DND-41 (cell line): ENCODE data around the gene GYG2.

Experiments
- ATAC-seq: fragments of 200-7000 bp; cut with Tn5 transposase; 3 replicates; pipeline ENCODE4 v1.9.1; 2021; ENCODE audit warnings: low read depth; ENCODE audit not compliant: insufficient read depth
- DNase-seq: peaks from one replicate; pipeline ENCODE4 v3.0.0-alpha.2; 2020
- H2AFZ ChIP-seq: 2 replicates; pipeline ENCODE4 v1.6.0; 2012; ENCODE audit warnings: low read depth, low read length
- H3K27ac ChIP-seq: 2 replicates; pipeline ENCODE4 v1.5.1; 2012; ENCODE audit warnings: low read length, inconsistent platforms
- H3K27me3 ChIP-seq: fragments of 200-600 bp; sonication (generic); 2 replicates; pipeline ENCODE4 v1.6.0; 2012; ENCODE audit warnings: low read length, mild to moderate bottlenecking, inconsistent platforms; ENCODE audit not compliant: insufficient read depth, poor library complexity
- H3K36me3 ChIP-seq: 2 replicates; pipeline ENCODE4 v1.5.1; 2012; ENCODE audit warnings: low read length, inconsistent platforms; ENCODE audit not compliant: insufficient read depth
- H3K4me1 ChIP-seq: 2 replicates; pipeline ENCODE4 v1.5.1; 2012; ENCODE audit warnings: mild to moderate bottlenecking, low read length; ENCODE audit not compliant: insufficient read depth
- H3K4me2 ChIP-seq: 2 replicates; pipeline ENCODE4 v1.6.0; 2012; ENCODE audit warnings: mild to moderate bottlenecking, moderate library complexity, low read length, inconsistent platforms; ENCODE audit not compliant: insufficient read depth
- H3K4me3 ChIP-seq, 2 experiments: fragments of 200-600 bp in 1 of 2; shearing (Covaris generic) in 1 of 2; 2 replicates each; pipeline ENCODE4 v1.5.1; 2012 to 2016; ENCODE audit warnings: inconsistent platforms in 2 of 2, low read length in 2 of 2, mild to moderate bottlenecking in 2 of 2, low read depth in 1 of 2, moderate library complexity in 1 of 2
- H3K79me2 ChIP-seq: 2 replicates; pipeline ENCODE4 v1.6.0; 2012; ENCODE audit warnings: low read length, inconsistent platforms; ENCODE audit not compliant: insufficient read depth
- H3K9ac ChIP-seq: 2 replicates; pipeline ENCODE4 v1.6.0; 2012; ENCODE audit warnings: low read depth, mild to moderate bottlenecking, inconsistent platforms, low read length, moderate library complexity
- H3K9me3 ChIP-seq: 2 replicates; pipeline ENCODE4 v1.5.1; 2012; ENCODE audit warnings: low read length, moderate library complexity, mild to moderate bottlenecking, inconsistent platforms; ENCODE audit not compliant: insufficient read depth, severe bottlenecking
- H4K20me1 ChIP-seq: 2 replicates; pipeline ENCODE4 v1.6.0; 2012; ENCODE audit warnings: low read length; ENCODE audit not compliant: insufficient read depth
- CTCF ChIP-seq: IDR thresholded peaks from 2 replicates; pipeline ENCODE4 v1.5.1; 2012; ENCODE audit warnings: borderline replicate concordance, low read length, moderate library complexity, mild to moderate bottlenecking; ENCODE audit not compliant: poor library complexity, severe bottlenecking; ENCODE audit errors: extremely low read depth
- EZH2 ChIP-seq: IDR thresholded peaks from 3 replicates; pipeline ENCODE4 v1.6.1; 2012; ENCODE audit warnings: borderline replicate concordance, low read depth, mild to moderate bottlenecking, moderate library complexity, low read length, inconsistent platforms; ENCODE audit not compliant: severe bottlenecking

The GYG2 gene

GRCh38 chrX:2902841-2903240, 74.1 kb downstream of the GYG2 start:
- H3K9ac ChIP-seq = no peak overlapping the region
- H3K36me3 ChIP-seq = no peaks in the 10 kb centered on the region
- no peak for ATAC-seq
- no peaks in the 10 kb centered on the region for H3K79me2 ChIP-seq
- peaks cover 3% of the 10 kb centered on the region for H3K9me3 ChIP-seq
- TF ChIP-seq CTCF (no peak), EZH2 (no peak)
- H4K20me1 ChIP-seq = no peaks in the 10 kb centered on the region
- no peak for DNase-seq
- H3K4me3 ChIP-seq = no peak overlapping the region
- H2AFZ ChIP-seq = no peak overlapping the region
- H3K27me3 ChIP-seq = no peaks in the 10 kb centered on the region
- H3K4me2 ChIP-seq = no peak overlapping the region
- H3K4me1 ChIP-seq = no peaks in the 10 kb centered on the region
- no peak overlapping the region for H3K27ac ChIP-seq

- Histone ChIP-seq H3K9ac (no peak overlapping the region), H3K9me3 (peaks cover 3% of the 10 kb centered on the region), H3K4me2 (no peak overlapping the region), H2AFZ (no peak overlapping the region), H3K27me3 (no peaks in the 10 kb centered on the region), H3K4me1 (no peaks in the 10 kb centered on the region), H4K20me1 (no peaks in the 10 kb centered on the region), H3K27ac (no peak overlapping the region), H3K4me3 (no peak overlapping the region), H3K79me2 (no peaks in the 10 kb centered on the region), H3K36me3 (no peaks in the 10 kb centered on the region)
- no peak for ATAC-seq
- TF ChIP-seq EZH2 (no peak), CTCF (no peak)
- no peak for DNase-seq
These were observed 74.6 kb downstream of the GYG2 start for GRCh38 chrX:2903366-2903765.

GRCh38 chrX:2907295-2907694, 78.6 kb downstream of the GYG2 start:
- Histone ChIP-seq H3K4me1 (no peaks in the 10 kb centered on the region), H4K20me1 (no peaks in the 10 kb centered on the region), H3K27me3 (no peaks in the 10 kb centered on the region), H3K36me3 (no peaks in the 10 kb centered on the region), H3K4me3 (no peak overlapping the region), H2AFZ (no peak overlapping the region), H3K27ac (no peak overlapping the region), H3K9me3 (peaks cover 3% of the 10 kb centered on the region), H3K79me2 (no peaks in the 10 kb centered on the region), H3K9ac (no peak overlapping the region), H3K4me2 (no peak overlapping the region)
- DNase-seq = no peak
- ATAC-seq = no peak
- TF ChIP-seq EZH2 = no peak
- no peak for TF ChIP-seq CTCF

GRCh38 chrX:2908125-2908685, 79.5 kb downstream of the GYG2 start:
- Histone ChIP-seq H3K9ac (no peak overlapping the region), H3K4me1 (no peaks in the 10 kb centered on the region), H2AFZ (no peak overlapping the region), H3K36me3 (no peaks in the 10 kb centered on the region), H3K79me2 (no peaks in the 10 kb centered on the region), H3K27me3 (no peaks in the 10 kb centered on the region), H4K20me1 (no peaks in the 10 kb centered on the region), H3K4me2 (no peak overlapping the region), H3K4me3 (no peak overlapping the region), H3K9me3 (peaks cover 3% of the 10 kb centered on the region), H3K27ac (no peak overlapping the region)
- no peak for TF ChIP-seq CTCF
- no peak for TF ChIP-seq EZH2
- ATAC-seq (no peak), DNase-seq (no peak)
